Stimulated activated CD4-positive, alpha-beta T cell treated with anti-CD3 and anti-CD28 coated beads, Interleukin-1b, Interleukin-23, amount 100 ng/mL, for 1 hour (primary cell): ENCODE data around the gene SIK1.

ENCODE experiments used
- DNase-seq, 2 donors: peaks; one replicate each; pipeline ENCODE4 v3.0.0-alpha.2; 2020; ENCODE audit warnings: low read depth in 2 of 2

Gene SIK1

DNA sequence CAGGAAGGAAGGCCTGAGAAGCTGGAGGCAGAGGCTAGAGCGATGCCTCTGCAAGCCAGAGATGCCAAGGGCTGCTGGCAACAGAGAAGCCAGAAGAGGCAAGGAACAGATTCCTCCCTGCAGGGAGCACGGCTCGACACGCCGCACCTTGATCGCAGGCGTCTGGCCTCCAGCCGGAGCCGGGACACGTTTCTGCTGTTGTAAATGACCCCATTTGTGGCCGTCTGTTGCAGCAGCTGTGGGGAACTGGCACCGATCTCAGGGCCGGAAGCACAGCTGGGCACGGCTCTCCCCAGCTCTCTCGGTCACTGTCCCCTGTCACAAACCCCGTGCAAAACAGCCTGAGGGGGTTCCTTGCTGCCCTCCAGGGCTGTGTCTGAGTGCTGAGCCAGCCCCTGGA, 59.6 kb downstream of the SIK1 start:
- no peak for DNase-seq

DNA sequence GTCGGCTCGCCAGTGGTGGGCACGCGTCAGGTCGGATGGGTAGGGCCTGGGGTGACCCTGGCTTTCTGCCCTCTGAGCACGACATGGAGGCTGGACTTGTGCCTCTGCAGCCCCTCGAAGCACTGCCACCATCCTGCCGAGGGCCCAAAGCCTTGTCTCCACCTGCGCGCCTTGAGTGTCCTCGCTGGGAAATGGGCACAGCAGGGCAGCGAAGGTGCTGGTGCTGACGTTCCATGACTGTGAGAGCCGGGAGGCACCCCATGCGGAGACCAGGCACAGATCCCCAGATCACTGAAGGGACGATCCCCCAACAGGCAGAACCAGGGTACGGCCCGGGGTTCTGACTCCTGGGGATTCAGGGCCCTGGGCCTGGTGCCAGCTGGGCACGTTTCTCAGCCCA, 60.3 kb downstream of the SIK1 start:
- DNase-seq = no peak

DNA sequence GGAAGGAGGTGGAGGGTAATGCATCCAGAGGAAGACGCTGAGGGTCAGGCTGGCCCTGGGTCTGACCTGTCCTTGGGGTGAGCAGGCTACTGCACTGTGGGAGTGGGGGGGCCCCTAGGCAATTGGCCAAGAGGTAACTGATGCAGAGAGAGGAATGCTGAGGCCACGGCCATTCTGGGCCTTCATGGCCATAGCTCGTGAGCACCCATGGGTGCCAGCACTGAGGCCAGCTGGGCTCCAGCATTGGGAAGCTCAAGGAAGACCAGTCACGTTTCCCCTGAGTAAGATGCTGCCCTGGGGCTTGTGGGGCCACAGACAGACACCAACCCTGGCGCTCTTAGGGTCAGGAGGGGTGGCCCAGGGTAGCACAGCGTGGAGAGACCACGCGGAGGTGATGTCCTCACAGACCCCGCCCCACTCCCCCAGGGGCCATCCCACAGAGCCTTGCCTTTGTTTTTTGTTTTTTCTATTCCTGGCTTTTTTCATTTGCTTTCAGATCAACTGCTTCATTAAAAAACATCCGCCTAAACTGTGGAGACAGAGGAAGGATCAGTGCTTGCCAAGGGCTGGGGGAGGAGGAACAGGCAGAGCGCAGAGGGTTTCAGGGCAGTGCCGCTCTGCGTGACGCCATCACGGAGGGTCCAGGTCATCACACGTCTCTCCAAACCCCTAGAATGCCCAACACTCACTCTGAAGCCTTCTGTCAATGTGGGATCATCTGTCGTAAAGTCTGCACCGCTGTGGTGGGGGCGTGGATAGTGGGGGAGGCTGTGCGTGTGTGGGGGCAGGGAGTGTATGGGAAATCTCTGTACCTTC, 61.1 kb downstream of the SIK1 start:
- no peak for DNase-seq

DNA sequence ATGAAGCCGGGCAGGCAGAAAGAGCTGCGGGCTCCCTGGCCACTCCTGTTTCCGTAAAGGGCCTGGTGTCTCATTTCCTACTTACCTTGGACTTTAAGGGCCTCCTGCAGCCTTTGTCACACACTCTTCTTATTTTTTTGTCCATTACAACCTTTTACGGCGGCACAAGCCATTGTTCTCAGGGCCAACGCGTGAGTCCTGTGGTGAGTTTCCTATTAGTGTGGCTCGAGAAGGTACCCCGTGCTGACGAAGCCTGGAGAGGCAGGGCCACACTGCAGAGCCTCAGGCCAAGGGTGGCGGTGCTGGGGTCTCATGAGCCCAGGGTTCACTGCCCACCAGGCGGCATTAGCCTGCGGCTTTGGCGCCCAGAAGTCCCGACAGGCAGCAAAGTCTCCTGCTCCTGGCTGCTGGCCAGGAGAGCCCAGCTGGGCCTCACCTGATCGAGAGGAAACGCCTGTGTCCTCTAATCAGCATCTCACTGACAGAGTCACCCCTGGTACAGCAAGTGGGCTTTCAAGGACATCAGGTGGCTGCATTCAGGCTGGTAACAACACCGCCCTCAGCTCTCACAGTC, 62.0 kb downstream of the SIK1 start:
- no peak for DNase-seq
